B cell (primary cell): Measurements from ENCODE around the gene CYTH4. TPM values are rescaled to one million over a fixed set of nuclear protein-coding genes. Genes with fewer than 3 reads are reported as not detected.

Experiments
- ATAC-seq: fragments of 200-7000 bp; cut with Tn5 transposase; one replicate; pipeline ENCODE4 v1.10.0; 2021; ENCODE audit warnings: low read depth, mild to moderate bottlenecking, moderate number of reproducible peaks, moderate library complexity
- CTCF ChIA-PET: fragments of 350-600 bp; sonication (Branson Sonifier 250); formaldehyde crosslinking; loops from one replicate; lab custom pipeline; 2021; ENCODE audit warnings: antibody characterized with exemption, inconsistent platforms; lab: Charles Lee
- POLR2A ChIA-PET: fragments of 350-600 bp; sonication (Branson Sonifier 250); formaldehyde crosslinking; loops from one replicate; lab custom pipeline; 2021; ENCODE audit warnings: antibody characterized with exemption; lab: Charles Lee
- DNase-seq: peaks from one replicate; pipeline ENCODE4 v3.0.0; 2013
- H2AFZ ChIP-seq: 2 replicates; pipeline ENCODE4 v1.6.1; 2012; ENCODE audit warnings: mild to moderate bottlenecking, low read depth, low read length; ENCODE audit not compliant: insufficient read depth, poor library complexity, severe bottlenecking
- H3K27ac ChIP-seq, 2 donors: 1 replicate in 1 of 2; 2 replicates in 1 of 2; pipeline ENCODE4 v1.5.1; 2012 to 2013; ENCODE audit warnings: low read length in 2 of 2, mild to moderate bottlenecking in 2 of 2, moderate library complexity in 1 of 2
- H3K27me3 ChIP-seq, 4 experiments: fragments of 200-600 bp in 1 of 4; sonication (generic) in 1 of 4; replicated peaks in 1 of 4; 1 replicate in 2 of 4; 2 replicates in 2 of 4; pipeline versions ENCODE4 v1.6.1 to v1.7.0; 2013 to 2016; ENCODE audit warnings: low read length in 3 of 4, mild to moderate bottlenecking in 2 of 4, mixed read lengths in 1 of 4, moderate library complexity in 1 of 4; ENCODE audit not compliant: insufficient read depth in 4 of 4, control insufficient read depth in 3 of 4; ENCODE audit errors: control extremely low read depth in 1 of 4
- H3K36me3 ChIP-seq, 2 experiments: replicated peaks in 1 of 2; 1 replicate in 1 of 2; 2 replicates in 1 of 2; pipeline versions ENCODE4 v1.6.1 to v1.7.1; 2013; ENCODE audit warnings: low read length in 1 of 2; ENCODE audit not compliant: insufficient read depth in 2 of 2, control insufficient read depth in 1 of 2; ENCODE audit errors: control extremely low read depth in 1 of 2, extremely low read depth in 1 of 2
- H3K4me1 ChIP-seq, 2 donors: fragments of 200-600 bp in 1 of 2; sonication (generic) in 1 of 2; 1 replicate in 1 of 2; 2 replicates in 1 of 2; pipeline versions ENCODE4 v1.5.1 to v1.6.1; 2013 to 2017; ENCODE audit warnings: low read length in 2 of 2; ENCODE audit not compliant: control insufficient read depth in 2 of 2, insufficient read depth in 2 of 2
- H3K4me2 ChIP-seq: replicated peaks from 2 replicates; pipeline ENCODE3; 2012; ENCODE audit warnings: mild to moderate bottlenecking, low read depth, low read length; ENCODE audit not compliant: poor library complexity, severe bottlenecking
- H3K4me3 ChIP-seq, 5 experiments: fragments of 200-600 bp in 1 of 5; sonication (generic) in 1 of 5; 1 replicate in 3 of 5; 2 replicates in 2 of 5; pipeline versions ENCODE4 v1.5.1 to v1.7.0; 2011 to 2016; ENCODE audit warnings: low read length in 4 of 5, mild to moderate bottlenecking in 4 of 5, low read depth in 2 of 5, control low read depth in 1 of 5, moderate library complexity in 1 of 5; ENCODE audit not compliant: insufficient read depth in 1 of 5; ENCODE audit errors: control extremely low read depth in 1 of 5, extremely low read depth in 1 of 5
- H3K79me2 ChIP-seq: fragments of 200-600 bp; sonication (generic); one replicate; pipeline ENCODE4 v1.6.0; 2016; ENCODE audit warnings: low read length; ENCODE audit not compliant: control insufficient read depth, insufficient read depth
- H3K9ac ChIP-seq: fragments of 200-600 bp; sonication (generic); 2 replicates; pipeline ENCODE4 v1.6.1; 2017; ENCODE audit warnings: mild to moderate bottlenecking, low read length, moderate library complexity
- H3K9me3 ChIP-seq, 3 donors: one replicate each; pipeline versions ENCODE4 v1.6.1 to v1.7.1; 2013; ENCODE audit warnings: low read length in 2 of 3; ENCODE audit not compliant: control insufficient read depth in 2 of 3, insufficient read depth in 1 of 3; ENCODE audit errors: control extremely low read depth in 1 of 3
- H4K20me1 ChIP-seq: 2 replicates; pipeline ENCODE4 v1.6.0; 2012; ENCODE audit warnings: mild to moderate bottlenecking, low read length; ENCODE audit not compliant: insufficient read depth, control insufficient read depth, poor library complexity, severe bottlenecking
- H3K27ac Mint-ChIP-seq: one replicate; pipeline ENCODE4 v1.8.0; 2021; ENCODE audit warnings: mixed read lengths
- H3K27me3 Mint-ChIP-seq: one replicate; pipeline ENCODE4 v1.8.0; 2021; ENCODE audit warnings: mixed read lengths
- H3K4me1 Mint-ChIP-seq: one replicate; pipeline ENCODE4 v1.8.0; 2021; ENCODE audit warnings: mixed read lengths
- H3K4me3 Mint-ChIP-seq: one replicate; pipeline ENCODE4 v1.8.0; 2021; ENCODE audit warnings: mixed read lengths
- H3K9me3 Mint-ChIP-seq: one replicate; pipeline ENCODE4 v1.8.0; 2022; ENCODE audit warnings: mixed read lengths; ENCODE audit not compliant: insufficient read depth
- EZH2 ChIP-seq: IDR thresholded peaks from 2 replicates; pipeline ENCODE4 v1.6.1; 2012; ENCODE audit warnings: borderline replicate concordance, low read depth, mild to moderate bottlenecking, moderate library complexity, low read length; ENCODE audit not compliant: insufficient read depth, poor library complexity, severe bottlenecking
- WGBS: methylation state at CpG from one replicate; pipeline ENCODE4 v1.1.5; 2013; ENCODE audit warnings: missing lambda C conversion rate; ENCODE audit not compliant: insufficient coverage; 5-methylcytosine and 5-hydroxymethylcytosine counted together
- intact Hi-C: fragments of 100-400 bp; cut with micrococcal nuclease; formaldehyde crosslinking; loops from one replicate; pipeline ENCODE4 v1.10.0; 2022
- polyA plus RNA-seq: library from polyadenylated mRNA; depleted of rRNA; stranded (reverse); fragments of >200 nt; gene quantifications from 2 replicates; pipeline ENCODE4 v1.2.3, GENCODE V29; 2012
- total RNA-seq, 2 donors: library from RNA; stranded (reverse); fragments of 120-200 nt in 1 of 2; gene quantifications; 1 replicate in 1 of 2; 2 replicates in 1 of 2; pipeline versions ENCODE4 v1.2.3 to v1.2.4, GENCODE V29; 2013 to 2022
- TF ChIP-seq, protein P1 (sequence below): fragments of 200-600 bp; IDR thresholded peaks from one replicate; pipeline ENCODE4 v1.8.0; 2022; ENCODE audit warnings: antibody characterized with exemption, mild to moderate bottlenecking

The CYTH4 gene
- total and polyA plus RNA-seq, 2 donors (not counting 1 experiment from before 2014, with no cell fraction given): 98.0 to 154 TPM

DNA sequence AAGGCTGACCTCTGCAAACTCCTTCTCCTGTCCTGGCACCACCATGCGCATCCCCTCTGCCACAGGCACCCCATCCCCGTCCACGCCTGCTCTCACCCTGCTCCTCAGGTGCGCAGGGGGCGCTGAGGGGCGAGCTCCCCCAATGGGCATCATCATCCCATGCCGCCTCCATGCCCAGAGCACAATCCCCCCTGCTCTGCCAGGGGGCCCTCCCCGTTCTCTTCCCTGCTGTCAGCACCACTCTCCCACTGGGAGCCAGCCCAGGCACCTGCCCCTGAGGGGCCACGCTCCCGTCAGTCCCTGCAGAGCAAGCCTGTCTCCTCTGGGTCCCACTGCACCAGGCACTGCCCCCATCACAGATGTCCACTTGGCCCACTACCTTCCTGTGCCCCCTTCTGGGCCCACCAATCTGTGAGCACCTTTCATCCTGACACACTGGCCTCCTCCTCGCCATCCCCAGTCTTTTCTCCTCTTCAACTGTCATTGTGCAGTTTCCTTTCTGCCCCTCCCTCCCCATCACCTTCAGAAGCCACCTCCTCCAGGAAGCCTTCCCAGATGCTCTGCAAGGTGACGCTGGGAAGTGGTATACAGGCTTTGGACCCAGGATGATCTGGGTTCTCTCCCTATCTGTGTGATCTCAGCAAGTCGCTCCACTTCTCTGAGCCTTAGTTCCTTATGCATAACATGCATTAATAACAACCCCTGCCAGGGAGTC, 62.6 kb downstream of the CYTH4 start:
- intact Hi-C loops: no loop called here
- no peaks in the 10 kb centered on the region for H3K4me1 ChIP-seq
- DNase-seq: no peak
- H3K27ac Mint-ChIP-seq: no peak overlapping the region
- no peak overlapping the region for H3K9ac ChIP-seq
- no peak overlapping the region for H3K4me3 Mint-ChIP-seq
- POLR2A ChIA-PET: no interaction called here
- H3K4me2 ChIP-seq: no peak overlapping the region
- H3K36me3 ChIP-seq: no peaks in the 10 kb centered on the region
- CTCF ChIA-PET: no interaction called here
- H3K27me3 Mint-ChIP-seq: peaks cover 21% of the 10 kb centered on the region
- no peaks in the 10 kb centered on the region for H3K9me3 Mint-ChIP-seq
- peaks cover 0 to under 1% (median 0%) of the 10 kb centered on the region in 4 experiments for H3K27me3 ChIP-seq
- no peak overlapping the region for H3K4me3 ChIP-seq
- H3K79me2 ChIP-seq: no peaks in the 10 kb centered on the region
- no peak overlapping the region for H3K27ac ChIP-seq
- H2AFZ ChIP-seq: no peak overlapping the region
- ATAC-seq: no peak
- WGBS: 88% methylated on average over 13 of the region's 13 CpGs
- TF ChIP-seq, protein P1, sequence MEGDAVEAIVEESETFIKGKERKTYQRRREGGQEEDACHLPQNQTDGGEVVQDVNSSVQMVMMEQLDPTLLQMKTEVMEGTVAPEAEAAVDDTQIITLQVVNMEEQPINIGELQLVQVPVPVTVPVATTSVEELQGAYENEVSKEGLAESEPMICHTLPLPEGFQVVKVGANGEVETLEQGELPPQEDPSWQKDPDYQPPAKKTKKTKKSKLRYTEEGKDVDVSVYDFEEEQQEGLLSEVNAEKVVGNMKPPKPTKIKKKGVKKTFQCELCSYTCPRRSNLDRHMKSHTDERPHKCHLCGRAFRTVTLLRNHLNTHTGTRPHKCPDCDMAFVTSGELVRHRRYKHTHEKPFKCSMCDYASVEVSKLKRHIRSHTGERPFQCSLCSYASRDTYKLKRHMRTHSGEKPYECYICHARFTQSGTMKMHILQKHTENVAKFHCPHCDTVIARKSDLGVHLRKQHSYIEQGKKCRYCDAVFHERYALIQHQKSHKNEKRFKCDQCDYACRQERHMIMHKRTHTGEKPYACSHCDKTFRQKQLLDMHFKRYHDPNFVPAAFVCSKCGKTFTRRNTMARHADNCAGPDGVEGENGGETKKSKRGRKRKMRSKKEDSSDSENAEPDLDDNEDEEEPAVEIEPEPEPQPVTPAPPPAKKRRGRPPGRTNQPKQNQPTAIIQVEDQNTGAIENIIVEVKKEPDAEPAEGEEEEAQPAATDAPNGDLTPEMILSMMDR: no peak
- TF ChIP-seq EZH2: no peak
- no peaks in the 10 kb centered on the region for H3K9me3 ChIP-seq
- no peaks in the 10 kb centered on the region for H3K4me1 Mint-ChIP-seq
- no peaks in the 10 kb centered on the region for H4K20me1 ChIP-seq

DNA sequence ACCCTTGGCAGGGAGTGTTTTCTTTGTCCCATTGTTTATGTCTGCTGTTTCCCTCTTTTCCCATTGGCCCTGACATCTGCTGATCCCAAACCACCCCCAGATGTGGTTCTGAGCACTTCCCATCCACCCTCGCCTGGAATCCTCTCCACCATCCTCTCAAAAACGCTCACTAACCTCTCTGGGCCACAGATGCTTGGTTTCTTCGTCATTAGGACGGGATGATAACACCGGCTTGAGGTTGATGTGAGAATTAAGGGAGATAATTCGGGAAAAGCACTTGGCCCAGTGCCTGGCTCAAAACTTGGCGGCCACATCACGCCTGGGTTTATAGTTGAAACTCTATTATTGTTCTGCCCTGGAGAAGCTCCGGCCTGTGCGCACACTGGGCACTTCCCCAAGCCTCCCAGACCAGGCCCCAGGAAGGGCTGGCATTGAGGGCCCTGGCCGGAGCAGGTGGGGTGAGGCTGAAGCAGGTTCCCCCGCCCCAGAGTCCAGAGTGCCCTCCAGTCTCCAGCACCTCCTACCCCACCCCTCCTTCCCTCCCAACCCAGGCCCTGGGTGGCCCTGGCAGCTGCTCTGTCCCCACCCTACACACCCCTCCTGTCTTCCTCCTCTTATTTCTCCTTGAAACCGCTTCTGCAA, 63.7 kb downstream of the CYTH4 start:
- no peaks in the 10 kb centered on the region for H3K27me3 ChIP-seq
- Mint-ChIP-seq H3K27me3 (peaks cover 21% of the 10 kb centered on the region), H3K27ac (no peak overlapping the region), H3K4me3 (no peak overlapping the region), H3K9me3 (no peaks in the 10 kb centered on the region), H3K4me1 (no peaks in the 10 kb centered on the region)
- H4K20me1 ChIP-seq: no peaks in the 10 kb centered on the region
- CTCF ChIA-PET: no interaction called here
- ATAC-seq (no peak), DNase-seq (no peak)
- H3K79me2 ChIP-seq: no peaks in the 10 kb centered on the region
- H3K9ac ChIP-seq: no peak overlapping the region
- TF ChIP-seq, protein P1: no peak
- H3K36me3 ChIP-seq: no peaks in the 10 kb centered on the region
- H3K9me3 ChIP-seq: no peaks in the 10 kb centered on the region
- no peak overlapping the region for H3K4me2 ChIP-seq
- intact Hi-C loops: no loop called here
- POLR2A ChIA-PET: no interaction called here
- no peaks in the 10 kb centered on the region for H3K4me1 ChIP-seq
- no peak overlapping the region for H2AFZ ChIP-seq
- 88% methylated on average over 6 of the region's 13 CpGs for WGBS
- H3K27ac ChIP-seq: no peak overlapping the region
- no peak overlapping the region for H3K4me3 ChIP-seq
